Stomach (tissue), 9 donors: ENCODE data around the gene CSMD2. TPM values are rescaled to one million over a fixed set of nuclear protein-coding genes. Genes with fewer than 3 reads are reported as not detected.

ENCODE experiments used
- DNase-seq, 2 donors: peaks; one replicate each; pipeline versions ENCODE4 v3.0.0 to v3.0.0-alpha.2; 2013 to 2019
- H3K27ac ChIP-seq, 5 donors: fragments of 200-600 bp in 4 of 5; sonication (generic) in 4 of 5; one replicate each; pipeline ENCODE4 v1.5.1; 2013 to 2019; ENCODE audit warnings: mild to moderate bottlenecking in 1 of 5, moderate library complexity in 1 of 5
- H3K27me3 ChIP-seq, 3 donors: fragments of 200-600 bp; sonication (generic); one replicate each; pipeline ENCODE4 v1.5.1; 2017 to 2019; ENCODE audit warnings: mixed run types in 1 of 3
- H3K36me3 ChIP-seq, 4 donors: fragments of 200-600 bp; sonication (generic); 1 replicate in 3 of 4; 2 replicates in 1 of 4; pipeline ENCODE4 v1.5.1; 2016 to 2019
- H3K4me1 ChIP-seq, 4 donors: fragments of 200-600 bp; sonication (generic); one replicate each; pipeline ENCODE4 v1.5.1; 2016 to 2019
- H3K4me3 ChIP-seq, 4 donors: fragments of 200-600 bp; sonication (generic) in 3 of 4; one replicate each; pipeline ENCODE4 v1.5.1; 2016 to 2019; ENCODE audit warnings: mild to moderate bottlenecking in 1 of 4
- H3K9me3 ChIP-seq, 4 donors: fragments of 200-600 bp; sonication (generic); one replicate each; pipeline ENCODE4 v1.5.1; 2016 to 2019
- EP300 ChIP-seq: sonication (generic); formaldehyde crosslinking; IDR thresholded peaks from one replicate; pipeline ENCODE4 v1.6.1; 2017; ENCODE audit warnings: antibody characterized with exemption
- POLR2A ChIP-seq, 4 donors: fragments of 450-650 bp; IDR thresholded peaks; one replicate each; pipeline ENCODE4 v1.6.1; 2016; ENCODE audit warnings: antibody characterized with exemption in 4 of 4, control low read depth in 2 of 4, mild to moderate bottlenecking in 1 of 4, moderate library complexity in 1 of 4
- POLR2AphosphoS5 ChIP-seq, 3 donors: sonication (generic); formaldehyde crosslinking; IDR thresholded peaks; one replicate each; pipeline ENCODE4 v1.6.1; 2016; ENCODE audit warnings: antibody characterized with exemption in 3 of 3
- WGBS, 5 donors: extraction: QIAGEN DNeasy Blood & Tissue Kit in 3 of 5; methylation state at CpG; one replicate each; pipeline versions ENCODE4 v1.1.5 to v1.1.7; 2013 to 2018; 5-methylcytosine and 5-hydroxymethylcytosine counted together
- intact Hi-C: fragments of 100-400 bp; cut with DNase I; formaldehyde crosslinking; loops from one replicate; pipeline ENCODE4 v1.15.1; 2023; ENCODE audit warnings: low total_unique reads
- polyA plus RNA-seq, 3 donors: library from polyadenylated mRNA; stranded (reverse); fragments of 200-250 nt; gene quantifications; one replicate each; pipeline ENCODE4 v1.2.3, GENCODE V29; 2013
- total RNA-seq, 5 donors: library from RNA; depleted of rRNA; stranded (reverse); fragments of >200 nt; gene quantifications; one replicate each; pipeline versions ENCODE4 v1.1.0 to v1.2.3, GENCODE V29; 2014 to 2016
- TF ChIP-seq, protein P1 (sequence below), 7 experiments: fragments of 450-650 bp in 4 of 7; fragments of 200-600 bp in 3 of 7; sonication (generic) in 3 of 7; IDR thresholded peaks; one replicate each; pipeline ENCODE4 v1.5.1; 2016 to 2019; ENCODE audit warnings: antibody characterized with exemption in 7 of 7, control low read depth in 2 of 7, mild to moderate bottlenecking in 1 of 7
- donor health status: healthy with polysubstance abuse.
- donor health status: Bipolar disorder and iron deficiency.
- donor health status: healthy.

The CSMD2 gene
- total and polyA plus RNA-seq, 8 donors, result 0.10 to 3.5 (median 0.37) TPM; not detected in 1

DNA sequence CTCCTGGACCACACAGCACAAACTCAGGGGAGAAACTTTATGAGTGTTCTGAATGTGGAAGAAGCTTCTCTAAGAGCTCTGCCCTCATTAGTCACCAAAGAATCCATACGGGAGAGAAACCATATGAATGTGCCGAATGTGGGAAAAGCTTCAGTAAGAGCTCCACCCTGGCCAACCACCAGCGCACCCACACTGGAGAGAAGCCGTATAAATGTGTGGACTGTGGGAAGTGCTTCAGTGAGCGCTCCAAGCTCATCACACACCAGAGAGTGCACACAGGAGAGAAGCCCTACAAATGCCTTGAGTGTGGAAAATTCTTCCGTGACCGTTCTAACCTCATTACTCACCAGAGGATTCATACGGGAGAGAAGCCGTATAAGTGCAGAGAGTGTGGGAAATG lies 670.1 kb downstream of the CSMD2 start:
- Histone ChIP-seq H3K36me3 (peaks cover 50 to 86% (median 64%) of the 10 kb centered on the region in 4 donors), H3K27me3 (no peaks in the 10 kb centered on the region), H3K4me3 (no peak overlapping the region), H3K4me1 (no peaks in the 10 kb centered on the region), H3K9me3 (peaks cover 20 to 86% (median 73%) of the 10 kb centered on the region in 4 donors), H3K27ac (no peak overlapping the region)
- intact Hi-C loops, result no loop called here
- DNase-seq, result no peak
- WGBS, 5 donors, result 95 to 99% (median 98%) methylated on average over 9 of the region's 9 CpGs
- no peak for TF ChIP-seq POLR2A (IDR thresholded peaks at IDR 0.05)
- TF ChIP-seq, protein P1, sequence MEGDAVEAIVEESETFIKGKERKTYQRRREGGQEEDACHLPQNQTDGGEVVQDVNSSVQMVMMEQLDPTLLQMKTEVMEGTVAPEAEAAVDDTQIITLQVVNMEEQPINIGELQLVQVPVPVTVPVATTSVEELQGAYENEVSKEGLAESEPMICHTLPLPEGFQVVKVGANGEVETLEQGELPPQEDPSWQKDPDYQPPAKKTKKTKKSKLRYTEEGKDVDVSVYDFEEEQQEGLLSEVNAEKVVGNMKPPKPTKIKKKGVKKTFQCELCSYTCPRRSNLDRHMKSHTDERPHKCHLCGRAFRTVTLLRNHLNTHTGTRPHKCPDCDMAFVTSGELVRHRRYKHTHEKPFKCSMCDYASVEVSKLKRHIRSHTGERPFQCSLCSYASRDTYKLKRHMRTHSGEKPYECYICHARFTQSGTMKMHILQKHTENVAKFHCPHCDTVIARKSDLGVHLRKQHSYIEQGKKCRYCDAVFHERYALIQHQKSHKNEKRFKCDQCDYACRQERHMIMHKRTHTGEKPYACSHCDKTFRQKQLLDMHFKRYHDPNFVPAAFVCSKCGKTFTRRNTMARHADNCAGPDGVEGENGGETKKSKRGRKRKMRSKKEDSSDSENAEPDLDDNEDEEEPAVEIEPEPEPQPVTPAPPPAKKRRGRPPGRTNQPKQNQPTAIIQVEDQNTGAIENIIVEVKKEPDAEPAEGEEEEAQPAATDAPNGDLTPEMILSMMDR (IDR thresholded peaks at IDR 0.05), result no peak
- TF ChIP-seq POLR2AphosphoS5 (IDR thresholded peaks at IDR 0.05), result no peak
- no peak for TF ChIP-seq EP300

DNA sequence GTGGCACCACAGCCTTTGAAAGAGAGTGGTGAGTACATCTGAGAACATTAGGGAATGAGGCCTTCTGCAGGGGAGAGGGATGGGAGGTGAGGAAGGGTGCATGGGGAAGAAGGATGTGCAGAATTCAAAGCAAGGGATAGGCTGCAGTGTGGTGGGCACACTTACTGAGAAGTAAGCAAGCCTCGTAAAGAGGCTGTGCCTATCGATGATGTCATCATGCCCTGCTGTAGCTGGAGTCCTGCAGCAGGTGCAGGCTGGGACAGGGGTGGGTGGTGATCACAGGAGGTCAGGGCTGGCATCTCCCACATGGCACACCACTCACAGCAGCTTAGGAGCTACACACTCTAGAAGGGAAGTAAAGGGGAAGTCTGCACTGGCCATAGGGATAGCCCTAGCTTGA lies 676.4 kb downstream of the CSMD2 start:
- Histone ChIP-seq H3K36me3 (peaks cover 44 to 82% (median 79%) of the 10 kb centered on the region in 4 donors), H3K27ac (no peak overlapping the region), H3K4me1 (no peaks in the 10 kb centered on the region), H3K4me3 (no peak overlapping the region), H3K9me3 (peaks cover 0 to 38% (median 23%) of the 10 kb centered on the region in 4 donors), H3K27me3 (no peaks in the 10 kb centered on the region)
- no peak for DNase-seq
- intact Hi-C loops, result no loop called here
- TF ChIP-seq POLR2A (IDR thresholded peaks at IDR 0.05), result no peak
- no peak for TF ChIP-seq POLR2AphosphoS5 (IDR thresholded peaks at IDR 0.05)
- TF ChIP-seq EP300, result no peak
- TF ChIP-seq, protein P1 (IDR thresholded peaks at IDR 0.05), result no peak
- 95 to 100% (median 97%) methylated on average over 2 of the region's 2 CpGs for WGBS, 5 donors

DNA sequence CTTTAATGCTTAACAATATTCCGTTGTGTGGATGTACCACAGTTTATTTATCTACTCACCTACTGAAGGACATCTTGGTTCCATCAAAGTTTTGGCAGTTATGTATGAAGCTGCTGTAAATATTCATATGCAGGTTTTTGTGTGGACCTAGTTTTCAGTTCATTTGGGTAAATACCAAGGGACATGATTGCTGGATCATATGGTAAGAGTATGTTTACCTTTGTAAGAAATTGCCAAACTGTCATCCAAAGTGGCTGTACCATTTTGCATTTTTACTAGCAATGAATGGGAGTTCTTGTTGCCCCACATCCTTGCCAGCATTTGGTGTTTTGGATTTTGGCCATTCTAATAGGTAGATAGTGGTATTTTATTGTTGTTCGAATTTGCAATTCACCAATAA lies 682.6 kb downstream of the CSMD2 start:
- H3K9me3 ChIP-seq, result peaks cover 0 to 11% (median 4%) of the 10 kb centered on the region in 4 donors
- WGBS, 5 donors, result 88 to 98% (median 93%) methylated on average over 2 of the region's 2 CpGs
- H3K27ac ChIP-seq, result no peak overlapping the region
- intact Hi-C loops, result no loop called here
- no peak for DNase-seq
- H3K27me3 ChIP-seq, result no peaks in the 10 kb centered on the region
- peaks cover 0 to 75% (median 67%) of the 10 kb centered on the region in 4 donors for H3K36me3 ChIP-seq
- H3K4me1 ChIP-seq, result no peaks in the 10 kb centered on the region
- H3K4me3 ChIP-seq, result no peak overlapping the region
- TF ChIP-seq POLR2AphosphoS5 (IDR thresholded peaks at IDR 0.05), result no peak

GRCh38 chr1:33477451-33477850 lies 687.6 kb downstream of the CSMD2 start:
- TF ChIP-seq POLR2A (IDR thresholded peaks at IDR 0.05) (no peak), POLR2AphosphoS5 (IDR thresholded peaks at IDR 0.05) (no peak), EP300 (no peak)
- TF ChIP-seq, protein P1 (IDR thresholded peaks at IDR 0.05), result no peak
- WGBS, 5 donors, result 70 to 77% (median 74%) methylated on average over 4 of the region's 4 CpGs

DNA sequence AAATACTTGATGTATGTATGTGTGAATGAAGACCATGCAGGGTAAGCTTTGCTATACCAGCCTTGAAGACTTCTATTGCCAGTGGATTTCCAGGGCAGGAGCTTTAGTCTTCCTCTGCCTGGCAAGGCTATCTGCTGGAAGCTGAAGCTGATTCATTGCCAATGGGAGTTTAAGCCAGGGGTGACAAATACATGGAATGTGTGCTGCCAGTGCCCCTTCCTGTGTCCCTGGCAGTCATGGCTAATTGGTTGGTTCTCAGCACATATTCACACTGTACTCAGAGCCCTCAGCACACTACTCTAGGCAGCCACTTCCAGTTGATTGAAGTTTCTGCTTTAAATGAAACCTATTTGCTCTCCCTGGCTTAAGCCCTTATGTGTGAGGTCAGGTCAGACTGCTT lies 691.1 kb downstream of the CSMD2 start:
- intact Hi-C loops, result no loop called here

More at GRCh38 chr1:33477451-33477850, 687.6 kb downstream of the CSMD2 start:
- intact Hi-C loops, result no loop called here
- peaks cover 0 to 40% (median 38%) of the 10 kb centered on the region in 4 donors for H3K36me3 ChIP-seq
- H3K27ac ChIP-seq, result no peak overlapping the region
- no peaks in the 10 kb centered on the region for H3K27me3 ChIP-seq
- no peak overlapping the region for H3K4me3 ChIP-seq
- H3K4me1 ChIP-seq, result peaks cover 6 to 26% (median 16%) of the 10 kb centered on the region in 4 donors
- DNase-seq, result no peak
- no peaks in the 10 kb centered on the region for H3K9me3 ChIP-seq

More for the DNA sequence above, 691.1 kb downstream of the CSMD2 start:
- peaks cover 0 to 6% (median 2%) of the 10 kb centered on the region in 4 donors for H3K36me3 ChIP-seq
- H3K27me3 ChIP-seq, result no peaks in the 10 kb centered on the region
- no peak for DNase-seq
- no peak overlapping the region for H3K4me3 ChIP-seq
- H3K4me1 ChIP-seq, result peaks cover 6 to 47% (median 31%) of the 10 kb centered on the region in 4 donors
- TF ChIP-seq, protein P1 (IDR thresholded peaks at IDR 0.05), result no peak
- TF ChIP-seq POLR2AphosphoS5 (IDR thresholded peaks at IDR 0.05) (no peak), POLR2A (IDR thresholded peaks at IDR 0.05) (no peak), EP300 (no peak)
- no peak overlapping the region for H3K27ac ChIP-seq
- H3K9me3 ChIP-seq, result no peaks in the 10 kb centered on the region
